ENCODE results near the gene ZNF420. TPM values are rescaled to one million over a fixed set of nuclear protein-coding genes. Genes with fewer than 3 reads are reported as not detected.
A peak's percentile ranks its signal among the peaks of the same experiment; 100 is the strongest.
"Not testable (repeated sequence)": the region's sequence is repeated elsewhere in the genome, so short reads cannot be mapped to it uniquely, and the experiment has no call there.

The ZNF420 gene
- total RNA-seq, 2 donors from 2014 or later, result 7.5 to 9.0 TPM

- Mint-ChIP-seq H3K9me3 (peaks cover 22% of the 10 kb centered on the region), H3K4me1 (no peaks in the 10 kb centered on the region), H3K27ac (no peak overlapping the region), H3K4me3 (no peak overlapping the region), H3K36me3 (ENCODE audit: low read depth) (peaks cover 100% of the 10 kb centered on the region), H3K27me3 (no peaks in the 10 kb centered on the region)
- no peak for ATAC-seq (replicated peaks)
Observed at GRCh38 chr19:37098570-37098969, 20.3 kb downstream of the ZNF420 start.

- not testable (repeated sequence) for H3K27ac Mint-ChIP-seq, H3K27me3 Mint-ChIP-seq
- H3K9me3 Mint-ChIP-seq, result peaks cover 31% of the 10 kb centered on the region
Observed at GRCh38 chr19:37104135-37104534, 25.9 kb downstream of the ZNF420 start.

GRCh38 chr19:37111753-37112152, 33.5 kb downstream of the ZNF420 start:
- not testable (repeated sequence) for H3K4me1 Mint-ChIP-seq; H3K27me3 Mint-ChIP-seq; H3K27ac Mint-ChIP-seq; H3K4me3 Mint-ChIP-seq; ATAC-seq (replicated peaks)
- H3K36me3 Mint-ChIP-seq (ENCODE audit: low read depth), result peaks cover 100% of the 10 kb centered on the region
- H3K9me3 Mint-ChIP-seq, result peaks cover 48% of the 10 kb centered on the region

More at GRCh38 chr19:37104135-37104534, 25.9 kb downstream of the ZNF420 start:
- peaks cover 99% of the 10 kb centered on the region for H3K36me3 Mint-ChIP-seq (ENCODE audit: low read depth)
- ATAC-seq (replicated peaks); H3K4me1 Mint-ChIP-seq; H3K4me3 Mint-ChIP-seq: not testable (repeated sequence)

GRCh38 chr19:37114001-37114400, 35.8 kb downstream of the ZNF420 start:
- Mint-ChIP-seq H3K4me1 (no peaks in the 10 kb centered on the region), H3K4me3 (no peak overlapping the region), H3K9me3 (peaks cover 49% of the 10 kb centered on the region), H3K27me3 (no peaks in the 10 kb centered on the region), H3K36me3 (ENCODE audit: low read depth) (peaks cover 77% of the 10 kb centered on the region), H3K27ac (no peak overlapping the region)
- no peak for ATAC-seq (replicated peaks)

- Mint-ChIP-seq H3K36me3 (ENCODE audit: low read depth) (peaks cover 28% of the 10 kb centered on the region), H3K9me3 (peaks cover 29% of the 10 kb centered on the region)
- H3K27me3 Mint-ChIP-seq; H3K27ac Mint-ChIP-seq; H3K4me3 Mint-ChIP-seq; H3K4me1 Mint-ChIP-seq; ATAC-seq (replicated peaks): not testable (repeated sequence)
Observed at GRCh38 chr19:37122093-37122492, 43.9 kb downstream of the ZNF420 start.

- no peak for ATAC-seq (replicated peaks)
- Mint-ChIP-seq H3K36me3 (ENCODE audit: low read depth) (peaks cover 45% of the 10 kb centered on the region), H3K9me3 (peaks cover 43% of the 10 kb centered on the region), H3K4me3 (no peak overlapping the region), H3K4me1 (no peaks in the 10 kb centered on the region), H3K27me3 (no peaks in the 10 kb centered on the region), H3K27ac (no peak overlapping the region)
Observed at GRCh38 chr19:37127999-37128820, 50.0 kb downstream of the ZNF420 start.

- Mint-ChIP-seq H3K27me3 (no peaks in the 10 kb centered on the region), H3K4me1 (no peaks in the 10 kb centered on the region), H3K4me3 (no peak overlapping the region), H3K9me3 (peaks cover 49% of the 10 kb centered on the region), H3K27ac (no peak overlapping the region), H3K36me3 (ENCODE audit: low read depth) (peaks cover 45% of the 10 kb centered on the region)
- no peak for ATAC-seq (replicated peaks)
Observed at GRCh38 chr19:37128821-37129177, 50.6 kb downstream of the ZNF420 start.

GRCh38 chr19:37136111-37136510, 57.9 kb downstream of the ZNF420 start:
- ATAC-seq (replicated peaks), result no peak
- Mint-ChIP-seq H3K36me3 (ENCODE audit: low read depth) (peaks cover 7% of the 10 kb centered on the region), H3K27ac (no peak overlapping the region), H3K4me3 (no peak overlapping the region), H3K4me1 (no peaks in the 10 kb centered on the region), H3K9me3 (peaks cover 44% of the 10 kb centered on the region), H3K27me3 (no peaks in the 10 kb centered on the region)

GRCh38 chr19:37148214-37148613, 70.0 kb downstream of the ZNF420 start:
- Mint-ChIP-seq H3K27me3 (no peaks in the 10 kb centered on the region), H3K9me3 (peaks cover 41% of the 10 kb centered on the region), H3K36me3 (ENCODE audit: low read depth) (peaks cover 30% of the 10 kb centered on the region), H3K27ac (no peak overlapping the region), H3K4me1 (no peaks in the 10 kb centered on the region), H3K4me3 (no peak overlapping the region)
- no peak for ATAC-seq (replicated peaks)

- Mint-ChIP-seq H3K36me3 (ENCODE audit: low read depth) (peaks cover 100% of the 10 kb centered on the region), H3K4me3 (no peak overlapping the region), H3K27ac (no peak overlapping the region), H3K4me1 (no peaks in the 10 kb centered on the region), H3K27me3 (no peaks in the 10 kb centered on the region), H3K9me3 (peaks cover 17% of the 10 kb centered on the region)
- ATAC-seq (replicated peaks), result no peak
Observed at GRCh38 chr19:37160153-37160552, 81.9 kb downstream of the ZNF420 start.

GRCh38 chr19:37165635-37166034, 87.4 kb downstream of the ZNF420 start:
- Mint-ChIP-seq H3K4me1 (no peaks in the 10 kb centered on the region), H3K4me3 (no peak overlapping the region), H3K36me3 (ENCODE audit: low read depth) (peaks cover 98% of the 10 kb centered on the region), H3K27ac (no peak overlapping the region), H3K27me3 (no peaks in the 10 kb centered on the region), H3K9me3 (peaks cover 18% of the 10 kb centered on the region)
- no peak for ATAC-seq (replicated peaks)

- Mint-ChIP-seq H3K27me3 (no peaks in the 10 kb centered on the region), H3K27ac (no peak within 1 kb of the TSS), H3K9me3 (peaks cover 17% of the 10 kb centered on the region), H3K36me3 (ENCODE audit: low read depth) (peaks cover 28% of the 10 kb centered on the region), H3K4me3 (no peak within 1 kb of the TSS), H3K4me1 (no peaks in the 10 kb centered on the region)
- ATAC-seq (replicated peaks), result peak; percentile 100
Observed at GRCh38 chr19:37172368-37173366, 94.4 kb downstream of the ZNF420 start, which contains the start of gene ZNF585A. ZNF585A (minus strand) TSS chr19:37172695; CDS start chr19:37169910, 2,785 bp downstream.

Measured in activated T-helper 17 cell treated with anti-CD3 and anti-CD28 coated beads, Interleukin-2, amount 50 U/mL, for 72 hours (primary cell).